ENCODE data around the gene ATF7IP2.

GRCh38 chr16:10514369-10515055 lies 128.7 kb downstream of the ATF7IP2 start:
- TF ChIP-seq, protein P1, sequence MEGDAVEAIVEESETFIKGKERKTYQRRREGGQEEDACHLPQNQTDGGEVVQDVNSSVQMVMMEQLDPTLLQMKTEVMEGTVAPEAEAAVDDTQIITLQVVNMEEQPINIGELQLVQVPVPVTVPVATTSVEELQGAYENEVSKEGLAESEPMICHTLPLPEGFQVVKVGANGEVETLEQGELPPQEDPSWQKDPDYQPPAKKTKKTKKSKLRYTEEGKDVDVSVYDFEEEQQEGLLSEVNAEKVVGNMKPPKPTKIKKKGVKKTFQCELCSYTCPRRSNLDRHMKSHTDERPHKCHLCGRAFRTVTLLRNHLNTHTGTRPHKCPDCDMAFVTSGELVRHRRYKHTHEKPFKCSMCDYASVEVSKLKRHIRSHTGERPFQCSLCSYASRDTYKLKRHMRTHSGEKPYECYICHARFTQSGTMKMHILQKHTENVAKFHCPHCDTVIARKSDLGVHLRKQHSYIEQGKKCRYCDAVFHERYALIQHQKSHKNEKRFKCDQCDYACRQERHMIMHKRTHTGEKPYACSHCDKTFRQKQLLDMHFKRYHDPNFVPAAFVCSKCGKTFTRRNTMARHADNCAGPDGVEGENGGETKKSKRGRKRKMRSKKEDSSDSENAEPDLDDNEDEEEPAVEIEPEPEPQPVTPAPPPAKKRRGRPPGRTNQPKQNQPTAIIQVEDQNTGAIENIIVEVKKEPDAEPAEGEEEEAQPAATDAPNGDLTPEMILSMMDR (IDR thresholded peaks at IDR 0.05) = peak; percentile 42 to 70 (median 62)
- TF ChIP-seq EP300 (IDR thresholded peaks at IDR 0.05) = no peak
- TF ChIP-seq POLR2A (IDR thresholded peaks at IDR 0.05) = no peak
